ENCODE data around the gene TMEM51. TPM values are rescaled to one million over a fixed set of nuclear protein-coding genes. Genes with fewer than 3 reads are reported as not detected.

TMEM51 gene
- total RNA-seq, 1 donor from 2014 or later, result 6.9 TPM

DNA sequence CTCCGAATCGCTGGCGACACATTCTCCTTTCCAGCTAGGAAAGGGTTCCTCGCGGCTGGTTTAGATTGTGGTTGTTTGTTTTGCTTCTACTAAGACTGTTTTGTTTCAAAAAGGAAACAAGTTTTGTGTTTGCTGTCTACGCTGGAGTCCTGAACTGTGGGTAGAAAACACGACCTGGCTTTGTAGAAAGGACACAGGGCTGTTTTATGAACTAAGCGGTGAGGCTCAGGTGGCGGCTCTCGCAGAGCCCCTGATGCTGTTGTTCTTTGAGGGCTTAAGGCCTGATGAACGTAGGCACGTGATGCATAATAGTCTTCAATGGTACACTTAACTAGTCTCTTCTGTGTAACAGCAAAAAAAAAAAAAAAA is 66.5 kb downstream of the TMEM51 start:
- Histone ChIP-seq H3K36me3 (ENCODE audit: insufficient read depth, low read length) (no peaks in the 10 kb centered on the region), H3K27ac (ENCODE audit: low read depth, low read length) (no peak overlapping the region), H2AFZ (ENCODE audit: low read depth, low read length) (no peak overlapping the region), H3K9ac (ENCODE audit: low read length) (no peak overlapping the region), H3K4me3 (ENCODE audit: insufficient read depth, low read depth, low read length) (no peak overlapping the region), H3K27me3 (ENCODE audit: insufficient read depth, low read length) (no peaks in the 10 kb centered on the region), H3K79me2 (ENCODE audit: insufficient read depth, low read length) (no peaks in the 10 kb centered on the region), H3K4me1 (ENCODE audit: insufficient read depth, low read length) (no peaks in the 10 kb centered on the region), H3K4me2 (ENCODE audit: low read length) (no peak overlapping the region), H3K9me3 (ENCODE audit: insufficient read depth, low read depth, low read length) (no peaks in the 10 kb centered on the region), H4K20me1 (ENCODE audit: insufficient read depth, low read length) (no peaks in the 10 kb centered on the region)
- Mint-ChIP-seq H3K4me1 (ENCODE audit: low read depth, unreplicated experiment) (peaks cover 1% of the 10 kb centered on the region), H3K9me3 (ENCODE audit: unreplicated experiment) (no peaks in the 10 kb centered on the region), H3K27me3 (ENCODE audit: low read depth, unreplicated experiment) (peaks cover 4% of the 10 kb centered on the region), H3K36me3 (ENCODE audit: low read depth, unreplicated experiment) (peaks cover 31% of the 10 kb centered on the region), H3K27ac (ENCODE audit: unreplicated experiment) (no peak overlapping the region), H3K4me3 (ENCODE audit: unreplicated experiment) (no peak overlapping the region)
- TF ChIP-seq EZH2 (IDR thresholded peaks at IDR 0.05; ENCODE audit: insufficient read depth, low read length), result no peak
- TF ChIP-seq, protein P1, sequence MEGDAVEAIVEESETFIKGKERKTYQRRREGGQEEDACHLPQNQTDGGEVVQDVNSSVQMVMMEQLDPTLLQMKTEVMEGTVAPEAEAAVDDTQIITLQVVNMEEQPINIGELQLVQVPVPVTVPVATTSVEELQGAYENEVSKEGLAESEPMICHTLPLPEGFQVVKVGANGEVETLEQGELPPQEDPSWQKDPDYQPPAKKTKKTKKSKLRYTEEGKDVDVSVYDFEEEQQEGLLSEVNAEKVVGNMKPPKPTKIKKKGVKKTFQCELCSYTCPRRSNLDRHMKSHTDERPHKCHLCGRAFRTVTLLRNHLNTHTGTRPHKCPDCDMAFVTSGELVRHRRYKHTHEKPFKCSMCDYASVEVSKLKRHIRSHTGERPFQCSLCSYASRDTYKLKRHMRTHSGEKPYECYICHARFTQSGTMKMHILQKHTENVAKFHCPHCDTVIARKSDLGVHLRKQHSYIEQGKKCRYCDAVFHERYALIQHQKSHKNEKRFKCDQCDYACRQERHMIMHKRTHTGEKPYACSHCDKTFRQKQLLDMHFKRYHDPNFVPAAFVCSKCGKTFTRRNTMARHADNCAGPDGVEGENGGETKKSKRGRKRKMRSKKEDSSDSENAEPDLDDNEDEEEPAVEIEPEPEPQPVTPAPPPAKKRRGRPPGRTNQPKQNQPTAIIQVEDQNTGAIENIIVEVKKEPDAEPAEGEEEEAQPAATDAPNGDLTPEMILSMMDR (IDR thresholded peaks at IDR 0.05; ENCODE audit: insufficient read depth, low read depth, low read length), result no peak
- DNase-seq (ENCODE audit: low read depth) (no peak), FAIRE-seq (no peak)

DNA sequence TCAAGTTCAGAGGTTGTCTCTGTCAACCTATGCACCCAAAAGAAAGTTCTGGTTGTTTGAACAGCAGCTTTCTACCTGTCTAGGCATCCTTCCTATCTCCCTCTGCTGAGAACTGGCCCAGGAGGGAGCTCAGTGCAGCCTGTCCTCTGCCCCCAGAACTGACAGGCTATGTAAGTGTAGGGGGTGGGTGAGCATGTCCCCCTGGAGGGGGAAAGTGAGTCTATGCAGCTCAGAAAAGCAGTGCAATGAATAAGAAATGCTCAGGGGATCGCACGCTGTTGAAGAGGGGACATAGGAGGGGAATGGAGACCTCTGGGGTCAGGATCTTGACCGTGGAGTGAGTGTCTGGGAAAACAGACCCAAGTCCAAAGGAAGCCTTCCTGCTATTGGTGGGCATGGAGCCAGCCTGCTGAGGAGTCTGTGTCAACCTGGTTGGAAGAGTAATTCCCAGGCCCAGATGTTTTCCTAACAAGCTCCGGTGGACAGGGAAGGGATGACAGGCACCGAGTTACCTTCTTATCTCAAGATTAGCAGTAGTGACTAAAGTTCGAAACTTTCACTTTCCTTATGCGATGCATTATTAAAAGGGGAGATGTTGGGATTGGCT is 67.4 kb downstream of the TMEM51 start:
- no peaks in the 10 kb centered on the region for H3K9me3 Mint-ChIP-seq (ENCODE audit: unreplicated experiment)
- Histone ChIP-seq H3K4me1 (ENCODE audit: insufficient read depth, low read length) (no peaks in the 10 kb centered on the region), H3K9ac (ENCODE audit: low read length) (no peak overlapping the region), H3K9me3 (ENCODE audit: insufficient read depth, low read depth, low read length) (no peaks in the 10 kb centered on the region), H3K79me2 (ENCODE audit: insufficient read depth, low read length) (no peaks in the 10 kb centered on the region), H3K36me3 (ENCODE audit: insufficient read depth, low read length) (no peaks in the 10 kb centered on the region), H4K20me1 (ENCODE audit: insufficient read depth, low read length) (no peaks in the 10 kb centered on the region), H3K27ac (ENCODE audit: low read depth, low read length) (no peak overlapping the region), H2AFZ (ENCODE audit: low read depth, low read length) (no peak overlapping the region), H3K4me2 (ENCODE audit: low read length) (no peak overlapping the region), H3K4me3 (ENCODE audit: insufficient read depth, low read depth, low read length) (no peak overlapping the region), H3K27me3 (ENCODE audit: insufficient read depth, low read length) (no peaks in the 10 kb centered on the region)
- H3K4me3 Mint-ChIP-seq (ENCODE audit: unreplicated experiment), result no peak overlapping the region
- peaks cover 1% of the 10 kb centered on the region for H3K4me1 Mint-ChIP-seq (ENCODE audit: low read depth, unreplicated experiment)
- FAIRE-seq, result no peak
- H3K36me3 Mint-ChIP-seq (ENCODE audit: low read depth, unreplicated experiment), result peaks cover 34% of the 10 kb centered on the region
- H3K27ac Mint-ChIP-seq (ENCODE audit: unreplicated experiment), result no peak overlapping the region
- H3K27me3 Mint-ChIP-seq (ENCODE audit: low read depth, unreplicated experiment), result peaks cover 4% of the 10 kb centered on the region
- TF ChIP-seq EZH2 (IDR thresholded peaks at IDR 0.05; ENCODE audit: insufficient read depth, low read length), result no peak
- TF ChIP-seq, protein P1 (IDR thresholded peaks at IDR 0.05; ENCODE audit: insufficient read depth, low read depth, low read length), result no peak
- no peak for DNase-seq (ENCODE audit: low read depth)

DNA sequence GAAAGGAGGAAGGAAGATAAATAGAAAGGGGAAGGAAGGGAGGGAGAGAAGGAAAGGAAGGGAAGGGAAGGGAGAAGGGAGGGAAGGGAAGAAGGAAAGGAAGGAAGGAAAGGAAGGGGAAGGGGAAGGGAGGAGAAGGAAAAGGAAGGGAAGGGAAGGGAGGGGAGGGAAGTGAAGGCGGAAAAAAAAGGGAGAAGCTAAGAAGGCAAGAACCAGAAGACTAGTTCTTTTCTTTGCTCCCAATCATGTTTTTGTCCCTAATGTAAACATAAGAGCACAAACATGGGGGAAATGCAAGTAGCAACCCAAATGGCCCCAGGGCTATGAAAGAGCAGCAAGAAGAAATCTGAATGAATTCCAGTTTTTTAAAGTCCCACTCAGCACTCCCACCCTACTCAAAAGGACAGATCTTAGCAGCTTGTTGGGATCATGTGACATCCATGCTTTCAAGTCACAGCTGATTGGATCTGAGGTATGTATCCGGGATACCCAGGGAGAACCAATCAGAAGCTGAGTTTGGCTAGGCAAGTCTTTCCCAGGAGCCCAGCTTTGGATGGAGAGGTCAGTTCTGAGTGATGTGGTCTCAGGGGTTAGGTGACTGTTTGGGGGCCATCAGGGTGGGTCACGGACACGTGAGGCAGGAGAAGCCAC is 69.2 kb downstream of the TMEM51 start:
- H3K27ac ChIP-seq (ENCODE audit: low read depth, low read length), result no peak overlapping the region
- no peak overlapping the region for H2AFZ ChIP-seq (ENCODE audit: low read depth, low read length)
- H3K4me1 ChIP-seq (ENCODE audit: insufficient read depth, low read length), result no peaks in the 10 kb centered on the region
- Mint-ChIP-seq H3K27ac (ENCODE audit: unreplicated experiment) (no peak overlapping the region), H3K27me3 (ENCODE audit: low read depth, unreplicated experiment) (peaks cover 7% of the 10 kb centered on the region), H3K4me1 (ENCODE audit: low read depth, unreplicated experiment) (peaks cover 1% of the 10 kb centered on the region), H3K4me3 (ENCODE audit: unreplicated experiment) (no peak overlapping the region), H3K36me3 (ENCODE audit: low read depth, unreplicated experiment) (peaks cover 32% of the 10 kb centered on the region), H3K9me3 (ENCODE audit: unreplicated experiment) (no peaks in the 10 kb centered on the region)
- TF ChIP-seq, protein P1 (IDR thresholded peaks at IDR 0.05; ENCODE audit: insufficient read depth, low read depth, low read length), result no peak
- TF ChIP-seq EZH2 (IDR thresholded peaks at IDR 0.05; ENCODE audit: insufficient read depth, low read length), result no peak
- no peaks in the 10 kb centered on the region for H3K9me3 ChIP-seq (ENCODE audit: insufficient read depth, low read depth, low read length)
- H3K4me3 ChIP-seq (ENCODE audit: insufficient read depth, low read depth, low read length), result no peak overlapping the region
- no peaks in the 10 kb centered on the region for H3K79me2 ChIP-seq (ENCODE audit: insufficient read depth, low read length)
- H3K9ac ChIP-seq (ENCODE audit: low read length), result no peak overlapping the region
- FAIRE-seq (no peak), DNase-seq (ENCODE audit: low read depth) (no peak)
- no peak overlapping the region for H3K4me2 ChIP-seq (ENCODE audit: low read length)
- H3K27me3 ChIP-seq (ENCODE audit: insufficient read depth, low read length), result peaks cover 2% of the 10 kb centered on the region
- no peaks in the 10 kb centered on the region for H4K20me1 ChIP-seq (ENCODE audit: insufficient read depth, low read length)
- no peaks in the 10 kb centered on the region for H3K36me3 ChIP-seq (ENCODE audit: insufficient read depth, low read length)

Data from astrocyte (in vitro differentiated cells and primary cell).